Measurements from ENCODE around the gene CLEC2L.

Gene CLEC2L

GRCh38 chr7:139585042-139585441, 61.6 kb downstream of the CLEC2L start:
- no peak overlapping the region for H3K9ac ChIP-seq (ENCODE audit: low read depth, low read length)
- TF ChIP-seq CTCF (IDR thresholded peaks at IDR 0.05; ENCODE audit: borderline replicate concordance, extremely low read depth, low read length, poor library complexity, severe bottlenecking) = no peak
- TF ChIP-seq EZH2 (IDR thresholded peaks at IDR 0.05; ENCODE audit: borderline replicate concordance, low read depth, low read length, severe bottlenecking) = no peak
- no peaks in the 10 kb centered on the region for H3K4me1 ChIP-seq (ENCODE audit: insufficient read depth, low read length)
- no peak overlapping the region for H3K27ac ChIP-seq (ENCODE audit: low read length)
- no peaks in the 10 kb centered on the region for H3K79me2 ChIP-seq (ENCODE audit: insufficient read depth, low read length)
- H4K20me1 ChIP-seq (ENCODE audit: insufficient read depth, low read length) = no peaks in the 10 kb centered on the region
- H3K4me2 ChIP-seq (ENCODE audit: insufficient read depth, low read length) = no peak overlapping the region
- H3K4me3 ChIP-seq (ENCODE audit: low read depth in 1 of 2, low read length in 2 of 2) = no peak overlapping the region
- DNase-seq = no peak
- no peaks in the 10 kb centered on the region for H3K27me3 ChIP-seq (ENCODE audit: insufficient read depth, low read length, poor library complexity)
- H3K36me3 ChIP-seq (ENCODE audit: insufficient read depth, low read length) = peaks cover 11% of the 10 kb centered on the region
- H3K9me3 ChIP-seq (ENCODE audit: insufficient read depth, low read length, severe bottlenecking) = no peaks in the 10 kb centered on the region
- ATAC-seq (ENCODE audit: insufficient read depth, low read depth) = no peak
- no peak overlapping the region for H2AFZ ChIP-seq (ENCODE audit: low read depth, low read length)

GRCh38 chr7:139586286-139586685, 62.8 kb downstream of the CLEC2L start:
- Histone ChIP-seq H2AFZ (ENCODE audit: low read depth, low read length) (no peak overlapping the region), H3K27me3 (ENCODE audit: insufficient read depth, low read length, poor library complexity) (no peaks in the 10 kb centered on the region), H3K9me3 (ENCODE audit: insufficient read depth, low read length, severe bottlenecking) (no peaks in the 10 kb centered on the region), H3K4me3 (ENCODE audit: low read depth in 1 of 2, low read length in 2 of 2) (no peak overlapping the region), H3K79me2 (ENCODE audit: insufficient read depth, low read length) (no peaks in the 10 kb centered on the region), H3K36me3 (ENCODE audit: insufficient read depth, low read length) (peaks cover 11% of the 10 kb centered on the region), H3K9ac (ENCODE audit: low read depth, low read length) (no peak overlapping the region), H4K20me1 (ENCODE audit: insufficient read depth, low read length) (no peaks in the 10 kb centered on the region), H3K27ac (ENCODE audit: low read length) (no peak overlapping the region), H3K4me1 (ENCODE audit: insufficient read depth, low read length) (no peaks in the 10 kb centered on the region), H3K4me2 (ENCODE audit: insufficient read depth, low read length) (no peak overlapping the region)
- no peak for DNase-seq
- TF ChIP-seq CTCF (IDR thresholded peaks at IDR 0.05; ENCODE audit: borderline replicate concordance, extremely low read depth, low read length, poor library complexity, severe bottlenecking) (no peak), EZH2 (IDR thresholded peaks at IDR 0.05; ENCODE audit: borderline replicate concordance, low read depth, low read length, severe bottlenecking) (no peak)
- no peak for ATAC-seq (ENCODE audit: insufficient read depth, low read depth)

GRCh38 chr7:139587535-139587934, 64.0 kb downstream of the CLEC2L start:
- no peak overlapping the region for H2AFZ ChIP-seq (ENCODE audit: low read depth, low read length)
- no peak for ATAC-seq (ENCODE audit: insufficient read depth, low read depth)
- DNase-seq = no peak
- no peak overlapping the region for H3K27ac ChIP-seq (ENCODE audit: low read length)
- H3K9me3 ChIP-seq (ENCODE audit: insufficient read depth, low read length, severe bottlenecking) = no peaks in the 10 kb centered on the region
- no peak for TF ChIP-seq EZH2 (IDR thresholded peaks at IDR 0.05; ENCODE audit: borderline replicate concordance, low read depth, low read length, severe bottlenecking)
- no peak for TF ChIP-seq CTCF (IDR thresholded peaks at IDR 0.05; ENCODE audit: borderline replicate concordance, extremely low read depth, low read length, poor library complexity, severe bottlenecking)
- H3K4me2 ChIP-seq (ENCODE audit: insufficient read depth, low read length) = no peak overlapping the region
- peaks cover 4% of the 10 kb centered on the region; the same call in 1 of the 2 replicates for H3K36me3 ChIP-seq (ENCODE audit: insufficient read depth, low read length)
- H3K79me2 ChIP-seq (ENCODE audit: insufficient read depth, low read length) = no peaks in the 10 kb centered on the region
- H3K4me1 ChIP-seq (ENCODE audit: insufficient read depth, low read length) = no peaks in the 10 kb centered on the region
- no peaks in the 10 kb centered on the region for H3K27me3 ChIP-seq (ENCODE audit: insufficient read depth, low read length, poor library complexity)
- H4K20me1 ChIP-seq (ENCODE audit: insufficient read depth, low read length) = no peaks in the 10 kb centered on the region
- no peak overlapping the region for H3K9ac ChIP-seq (ENCODE audit: low read depth, low read length)
- no peak overlapping the region for H3K4me3 ChIP-seq (ENCODE audit: low read depth in 1 of 2, low read length in 2 of 2)

GRCh38 chr7:139588632-139589031, 65.1 kb downstream of the CLEC2L start:
- H3K36me3 ChIP-seq (ENCODE audit: insufficient read depth, low read length) = no peaks in the 10 kb centered on the region; the same call in 1 of the 2 replicates
- ATAC-seq (ENCODE audit: insufficient read depth, low read depth) = no peak
- H3K9ac ChIP-seq (ENCODE audit: low read depth, low read length) = no peak overlapping the region
- no peak overlapping the region for H3K4me2 ChIP-seq (ENCODE audit: insufficient read depth, low read length)
- H4K20me1 ChIP-seq (ENCODE audit: insufficient read depth, low read length) = no peaks in the 10 kb centered on the region
- no peaks in the 10 kb centered on the region for H3K4me1 ChIP-seq (ENCODE audit: insufficient read depth, low read length)
- H3K4me3 ChIP-seq (ENCODE audit: low read depth in 1 of 2, low read length in 2 of 2) = no peak overlapping the region
- no peaks in the 10 kb centered on the region for H3K9me3 ChIP-seq (ENCODE audit: insufficient read depth, low read length, severe bottlenecking)
- TF ChIP-seq EZH2 (IDR thresholded peaks at IDR 0.05; ENCODE audit: borderline replicate concordance, low read depth, low read length, severe bottlenecking) = no peak
- TF ChIP-seq CTCF (IDR thresholded peaks at IDR 0.05; ENCODE audit: borderline replicate concordance, extremely low read depth, low read length, poor library complexity, severe bottlenecking) = no peak
- no peak for DNase-seq
- no peaks in the 10 kb centered on the region for H3K27me3 ChIP-seq (ENCODE audit: insufficient read depth, low read length, poor library complexity)
- H3K27ac ChIP-seq (ENCODE audit: low read length) = no peak overlapping the region
- H2AFZ ChIP-seq (ENCODE audit: low read depth, low read length) = no peak overlapping the region
- no peaks in the 10 kb centered on the region for H3K79me2 ChIP-seq (ENCODE audit: insufficient read depth, low read length)

All from DND-41 (cell line).